GM10248 (cell line): ENCODE measurements around the gene CD8A.
A peak's percentile ranks its signal among the peaks of the same experiment; 100 is the strongest.

Source experiments
- CTCF ChIA-PET: fragments of 300-600 bp; sonication (Branson Sonifier 250); formaldehyde crosslinking; extraction: SDS; loops from one replicate; lab custom pipeline; 2021; ENCODE audit warnings: antibody characterized with exemption; lab: Yijun Ruan, JAX
- POLR2A ChIA-PET: fragments of 350-650 bp; sonication (Branson Sonifier 250); formaldehyde crosslinking; extraction: SDS; loops from one replicate; lab custom pipeline; 2020; ENCODE audit warnings: antibody characterized with exemption; lab: Yijun Ruan, JAX
- DNase-seq: peaks from one replicate; pipeline ENCODE4 v3.0.0; 2012; ENCODE audit errors: extremely low spot score
- CTCF ChIP-seq: IDR thresholded peaks from 2 replicates; pipeline ENCODE4 v1.5.1; 2012; ENCODE audit warnings: mild to moderate bottlenecking, low read depth; ENCODE audit errors: extremely low read depth, missing control alignments, control extremely low read depth

CD8A gene

GRCh38 chr2:86786001-86786536, 4.6 kb downstream of the CD8A start:
- CTCF ChIA-PET = no interaction called here
- POLR2A ChIA-PET = no interaction called here
- TF ChIP-seq CTCF = no peak
- DNase-seq = no peak

GRCh38 chr2:86785456-86785855, 5.3 kb downstream of the CD8A start:
- POLR2A ChIA-PET = no interaction called here
- TF ChIP-seq CTCF = no peak
- CTCF ChIA-PET = interaction anchor here (1.0 kb wide), 1 partner anchor 22 kb away, joined by 4 read pairs; no protein-coding TSS in a partner anchor

GRCh38 chr2:86783615-86784339, 6.9 kb downstream of the CD8A start:
- peak; percentile 81 for DNase-seq
- no peak for TF ChIP-seq CTCF
- ChIA-PET POLR2A (interaction anchor here (1.0 kb wide), 1 partner anchor 9 kb away, joined by 12 read pairs; no protein-coding TSS in a partner anchor), CTCF (interaction anchor here (0.7 to 1.0 kb wide), 3 partner anchors 9 to 19 kb away, joined by 3 to 4 read pairs (median 3); no protein-coding TSS in a partner anchor)

More at GRCh38 chr2:86785456-86785855, 5.3 kb downstream of the CD8A start:
- DNase-seq = no peak

- no peak for TF ChIP-seq CTCF
- ChIA-PET POLR2A (no interaction called here), CTCF (interaction anchor here (0.8 to 2.2 kb wide), 3 partner anchors 18 to 580 kb away, joined by 3 to 15 read pairs (median 3); no protein-coding TSS in a partner anchor)
Measured at GRCh38 chr2:86782748-86783147, 8.0 kb downstream of the CD8A start.

GRCh38 chr2:86781363-86781762, 9.3 kb downstream of the CD8A start:
- CTCF ChIA-PET = interaction anchor here (1.3 to 2.2 kb wide), 2 partner anchors 16 to 27 kb away, joined by 3 to 15 read pairs; no protein-coding TSS in a partner anchor
- DNase-seq = no peak

More at GRCh38 chr2:86782748-86783147, 8.0 kb downstream of the CD8A start:
- no peak for DNase-seq

More at GRCh38 chr2:86781363-86781762, 9.3 kb downstream of the CD8A start:
- TF ChIP-seq CTCF = no peak
- POLR2A ChIA-PET = no interaction called here
